GM12872 (cell line): Measurements from ENCODE around the gene TNFAIP3.

Experiments
- TF ChIP-seq, protein P1 (sequence below): IDR thresholded peaks from 3 replicates; pipeline ENCODE4 v1.5.1; 2011; ENCODE audit warnings: low read depth, mild to moderate bottlenecking, low read length, moderate library complexity; ENCODE audit not compliant: insufficient read depth

TNFAIP3 gene

DNA sequence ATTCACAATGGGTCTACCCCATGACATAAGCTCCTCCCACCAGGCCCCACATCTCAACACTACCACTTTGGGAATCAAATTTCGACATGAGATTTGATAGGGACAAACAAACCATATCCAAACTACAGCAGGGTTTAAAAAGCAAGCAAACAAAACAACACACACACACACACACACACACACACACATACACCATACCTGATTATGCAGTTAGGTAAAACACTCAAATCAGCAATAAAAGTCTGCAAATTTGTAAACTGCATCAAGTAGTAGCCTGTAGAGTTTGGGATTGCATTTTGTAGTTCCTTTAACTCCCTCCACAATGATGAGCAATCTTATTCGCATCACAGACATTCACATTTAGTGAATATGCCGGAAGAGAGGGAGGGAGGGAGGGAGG lies 32.6 kb upstream of the TNFAIP3 start:
- TF ChIP-seq, protein P1, sequence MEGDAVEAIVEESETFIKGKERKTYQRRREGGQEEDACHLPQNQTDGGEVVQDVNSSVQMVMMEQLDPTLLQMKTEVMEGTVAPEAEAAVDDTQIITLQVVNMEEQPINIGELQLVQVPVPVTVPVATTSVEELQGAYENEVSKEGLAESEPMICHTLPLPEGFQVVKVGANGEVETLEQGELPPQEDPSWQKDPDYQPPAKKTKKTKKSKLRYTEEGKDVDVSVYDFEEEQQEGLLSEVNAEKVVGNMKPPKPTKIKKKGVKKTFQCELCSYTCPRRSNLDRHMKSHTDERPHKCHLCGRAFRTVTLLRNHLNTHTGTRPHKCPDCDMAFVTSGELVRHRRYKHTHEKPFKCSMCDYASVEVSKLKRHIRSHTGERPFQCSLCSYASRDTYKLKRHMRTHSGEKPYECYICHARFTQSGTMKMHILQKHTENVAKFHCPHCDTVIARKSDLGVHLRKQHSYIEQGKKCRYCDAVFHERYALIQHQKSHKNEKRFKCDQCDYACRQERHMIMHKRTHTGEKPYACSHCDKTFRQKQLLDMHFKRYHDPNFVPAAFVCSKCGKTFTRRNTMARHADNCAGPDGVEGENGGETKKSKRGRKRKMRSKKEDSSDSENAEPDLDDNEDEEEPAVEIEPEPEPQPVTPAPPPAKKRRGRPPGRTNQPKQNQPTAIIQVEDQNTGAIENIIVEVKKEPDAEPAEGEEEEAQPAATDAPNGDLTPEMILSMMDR, result no peak

DNA sequence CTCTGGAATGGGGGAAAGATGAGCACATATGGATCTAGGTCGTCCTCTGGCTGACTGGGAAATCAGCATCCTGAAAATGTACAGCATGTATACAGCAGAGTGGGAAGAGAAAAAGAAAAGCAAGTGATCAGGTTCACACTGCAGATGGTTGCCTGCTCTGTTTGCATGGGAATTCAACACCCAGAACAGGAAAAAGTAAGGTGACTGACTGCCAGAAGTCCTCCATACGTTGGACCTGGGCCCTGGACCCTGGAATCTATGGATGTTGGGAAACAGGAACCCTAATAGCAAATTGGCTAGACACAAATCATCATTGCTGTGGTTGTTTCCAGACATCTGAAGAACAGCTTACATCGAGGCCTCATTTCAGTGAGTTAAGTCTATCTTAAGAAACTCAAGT lies 30.3 kb upstream of the TNFAIP3 start:
- TF ChIP-seq, protein P1, result no peak

DNA sequence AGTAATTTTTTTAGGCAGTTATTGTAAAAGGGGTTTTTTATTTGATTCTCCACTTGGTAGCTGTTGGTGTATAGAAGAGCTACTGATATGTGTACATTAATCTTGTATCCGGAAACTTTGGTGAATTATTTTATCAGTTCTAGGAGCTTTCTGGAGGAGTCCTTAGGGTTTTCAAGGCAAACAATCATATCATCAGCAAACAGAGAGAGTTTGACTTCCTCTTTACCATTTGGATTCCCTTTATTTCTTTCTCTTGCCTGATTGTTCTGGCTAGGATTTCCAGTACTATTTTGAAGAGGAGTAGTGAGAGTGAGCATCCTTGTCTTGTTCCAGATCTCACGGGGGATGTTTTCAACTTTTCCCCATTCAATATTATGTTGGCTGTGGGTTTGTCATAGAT lies 28.0 kb upstream of the TNFAIP3 start:
- TF ChIP-seq, protein P1, result no peak

DNA sequence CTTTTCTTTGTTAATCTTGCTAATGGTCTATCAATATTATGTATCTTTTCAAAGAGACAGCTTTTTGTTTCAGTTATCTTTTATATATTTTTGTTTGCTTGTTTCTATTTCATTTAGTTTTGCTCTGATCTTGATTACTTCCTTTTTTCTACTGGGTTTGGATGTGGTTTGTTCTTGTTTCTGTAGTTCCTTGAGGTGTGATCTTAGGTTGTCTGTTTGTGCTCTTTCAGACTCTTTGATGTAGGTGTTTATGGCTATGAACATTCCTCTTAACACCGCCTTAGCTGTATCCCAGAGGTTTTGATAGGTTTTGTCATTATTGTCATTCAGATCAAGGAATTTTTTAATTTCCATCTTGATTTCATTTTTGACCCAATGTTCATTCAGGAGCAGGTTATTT lies 26.8 kb upstream of the TNFAIP3 start:
- TF ChIP-seq, protein P1, result no peak

DNA sequence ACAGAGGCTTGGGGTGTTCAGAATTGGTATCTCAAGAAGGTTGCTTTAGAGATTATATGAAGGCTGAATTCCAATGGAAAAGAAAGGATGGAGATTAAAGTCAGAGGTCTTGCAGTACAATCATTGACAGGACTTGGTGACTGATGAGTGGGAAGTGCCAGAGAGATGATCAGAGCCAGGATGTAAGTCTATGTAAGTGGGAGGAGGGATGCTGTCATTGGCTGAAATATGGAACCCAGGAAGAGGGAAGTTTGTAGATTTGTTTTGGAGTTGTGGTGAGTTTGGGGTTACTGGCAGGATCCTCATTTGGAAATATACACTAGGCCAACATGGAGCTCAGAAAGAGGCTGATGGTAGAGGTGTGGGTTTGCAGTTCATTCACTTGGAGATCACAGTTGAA lies 23.8 kb upstream of the TNFAIP3 start:
- TF ChIP-seq, protein P1, result no peak

DNA sequence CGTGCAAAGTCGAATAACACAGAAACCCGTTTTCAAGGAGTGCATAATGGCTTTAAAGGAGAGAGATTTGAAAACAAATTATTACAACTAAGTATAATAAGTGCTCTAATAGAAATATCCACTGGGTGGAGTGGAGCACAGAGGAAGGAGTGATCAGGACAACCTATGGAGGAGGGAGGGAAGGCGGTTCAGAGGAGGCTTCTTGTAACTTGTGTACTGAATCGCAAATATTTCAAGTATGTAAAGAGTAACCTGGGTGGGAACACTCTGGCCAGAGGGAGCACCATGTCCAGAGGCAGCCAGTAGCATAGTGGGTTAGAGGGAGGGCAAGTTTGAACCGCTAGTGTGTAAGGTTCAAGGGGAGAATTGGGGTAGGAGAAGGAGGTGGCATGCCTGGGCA lies 21.6 kb upstream of the TNFAIP3 start:
- TF ChIP-seq, protein P1, result no peak

DNA sequence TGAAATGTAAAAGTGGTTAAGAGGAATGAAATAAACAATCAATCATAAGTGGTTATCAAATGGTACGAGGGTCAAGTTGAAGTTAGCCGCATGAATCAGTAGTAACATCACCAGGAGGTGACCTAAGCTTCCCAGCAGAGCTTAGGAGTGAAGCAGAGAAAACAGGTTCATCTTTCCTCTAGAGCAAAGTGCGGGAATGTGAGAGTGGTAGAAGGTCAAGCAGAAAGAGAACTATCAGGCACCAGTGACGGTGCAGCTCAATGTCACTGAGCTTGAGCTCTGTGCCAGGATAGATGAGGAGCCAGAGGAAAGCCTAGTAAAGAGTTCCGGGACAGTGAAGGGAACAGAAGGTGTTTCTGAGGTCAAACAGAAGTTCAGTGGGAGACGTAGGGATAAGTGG lies 20.8 kb upstream of the TNFAIP3 start:
- TF ChIP-seq, protein P1, result no peak
